GM21786 (cell line): Measurements from ENCODE around the gene CHMP4A.
"Not testable (repeated sequence)": the region's sequence is repeated elsewhere in the genome, so short reads cannot be mapped to it uniquely, and the experiment has no call there.

Source experiments
- ATAC-seq: cut with Tn5 transposase; IDR thresholded peaks from one replicate; pipeline ENCODE4 v1.9.1; 2021; ENCODE audit not compliant: unreplicated experiment

Gene CHMP4A

GRCh38 chr14:24226473-24226872, 13.2 kb upstream of the CHMP4A start:
- ATAC-seq: no peak

DNA sequence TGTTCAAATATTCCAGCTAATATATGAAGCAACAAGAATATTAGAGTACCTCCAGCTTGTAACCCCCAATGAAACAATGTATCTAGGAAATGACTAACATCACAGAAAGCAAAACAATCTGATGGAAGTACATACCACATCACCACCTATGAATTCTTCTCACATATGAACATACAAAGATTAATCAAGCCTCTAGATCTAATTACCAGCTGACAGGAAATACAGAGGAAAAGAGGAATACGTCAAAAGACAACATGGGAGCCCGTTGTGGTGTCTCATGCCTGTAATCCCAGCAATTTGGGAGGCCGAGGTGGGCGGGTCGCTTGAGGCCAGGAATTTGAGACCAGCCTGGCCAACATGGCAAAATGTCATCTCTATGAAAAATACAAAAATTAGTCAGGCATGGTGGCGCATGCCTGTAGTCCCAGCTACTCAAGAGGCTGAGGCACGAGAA, 11.4 kb upstream of the CHMP4A start:
- no peak for ATAC-seq

- ATAC-seq: not testable (repeated sequence)
Measured at GRCh38 chr14:24222987-24223386, 9.7 kb upstream of the CHMP4A start.

GRCh38 chr14:24219521-24219920, 6.2 kb upstream of the CHMP4A start:
- no peak for ATAC-seq

DNA sequence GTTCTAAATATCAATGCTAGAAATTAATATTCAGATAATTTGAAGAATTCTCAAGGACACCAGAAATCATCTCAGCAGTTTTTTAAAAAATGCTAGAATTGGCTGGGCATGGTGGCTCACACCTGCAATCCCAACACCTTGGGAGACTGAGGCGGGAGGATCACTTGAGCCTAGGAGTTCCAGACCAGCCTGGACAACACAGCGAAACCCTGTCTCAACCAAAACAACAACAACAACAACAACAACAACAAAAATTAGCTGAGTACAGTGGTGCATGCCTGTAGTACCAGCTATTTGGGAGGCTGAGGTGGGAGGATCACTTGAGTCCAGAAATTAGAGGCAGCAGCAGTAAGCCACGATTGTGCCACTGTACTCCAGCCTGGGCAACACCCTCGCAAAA, 5.8 kb upstream of the CHMP4A start:
- no peak for ATAC-seq

GRCh38 chr14:24216876-24217275, 3.6 kb upstream of the CHMP4A start:
- ATAC-seq: not testable (repeated sequence)

DNA sequence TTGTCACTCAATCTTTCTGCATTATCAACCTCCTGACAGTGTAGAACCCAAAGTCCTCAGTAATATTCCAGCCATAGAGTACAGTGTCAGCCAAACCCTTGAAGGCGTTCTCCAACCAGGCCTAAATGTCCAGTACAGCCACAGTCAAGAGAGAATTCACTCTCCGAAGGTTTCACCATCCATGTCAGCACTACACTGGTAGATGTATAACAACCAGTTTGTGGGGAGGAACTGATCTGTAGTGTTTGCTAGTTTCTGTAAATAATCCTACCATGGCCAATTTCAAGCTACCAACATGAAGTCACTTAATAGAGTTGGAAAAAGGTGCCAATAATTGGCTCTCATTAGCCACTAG, 3.0 kb upstream of the CHMP4A start:
- ATAC-seq: no peak

- ATAC-seq: peak; percentile 58
Measured at GRCh38 chr14:24215495-24216344, 2.4 kb upstream of the CHMP4A start, which contains the start of gene MDP1. TSS of gene MDP1 (minus strand) at chr14:24216066. CDS start at chr14:24215955, 111 bp downstream.

GRCh38 chr14:24213866-24214662, 776 bp upstream of the CHMP4A start:
- no peak for ATAC-seq

- no peak for ATAC-seq
Measured at GRCh38 chr14:24211311-24211710, 2.0 kb downstream of the CHMP4A start.

DNA sequence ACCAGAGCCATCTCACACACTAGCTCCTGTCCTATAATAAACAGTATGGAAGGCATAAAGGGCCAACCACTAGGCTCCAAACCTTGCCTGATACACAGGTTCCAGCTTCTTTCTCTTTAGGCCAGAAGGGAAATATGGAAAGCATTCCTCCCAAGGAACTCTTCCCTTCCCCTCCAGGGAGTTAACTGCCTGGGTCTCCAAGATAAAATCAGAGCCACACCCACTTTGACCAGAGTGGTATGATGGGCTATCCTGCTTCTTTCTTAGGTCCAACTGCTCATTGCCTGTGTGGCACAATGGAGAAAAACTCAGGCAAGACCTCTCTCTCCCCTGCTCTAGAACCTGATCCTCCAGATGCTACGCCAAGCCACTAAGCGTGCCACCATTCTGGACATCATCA, 5.7 kb downstream of the CHMP4A start:
- no peak for ATAC-seq

DNA sequence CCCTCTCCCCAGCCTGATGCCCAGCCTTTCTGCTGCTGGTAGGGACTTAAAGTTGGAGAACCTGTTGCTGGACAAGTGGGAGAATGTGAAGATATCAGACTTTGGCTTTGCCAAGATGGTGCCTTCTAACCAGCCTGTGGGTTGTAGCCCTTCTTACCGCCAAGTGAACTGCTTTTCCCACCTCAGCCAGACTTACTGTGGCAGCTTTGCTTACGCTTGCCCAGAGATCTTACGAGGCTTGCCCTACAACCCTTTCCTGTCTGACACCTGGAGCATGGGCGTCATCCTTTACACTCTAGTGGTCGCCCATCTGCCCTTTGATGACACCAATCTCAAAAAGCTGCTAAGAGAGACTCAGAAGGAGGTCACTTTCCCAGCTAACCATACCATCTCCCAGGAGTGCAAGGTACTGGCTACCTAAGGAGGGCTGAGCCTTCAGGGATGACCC, 6.2 kb downstream of the CHMP4A start:
- ATAC-seq: no peak

DNA sequence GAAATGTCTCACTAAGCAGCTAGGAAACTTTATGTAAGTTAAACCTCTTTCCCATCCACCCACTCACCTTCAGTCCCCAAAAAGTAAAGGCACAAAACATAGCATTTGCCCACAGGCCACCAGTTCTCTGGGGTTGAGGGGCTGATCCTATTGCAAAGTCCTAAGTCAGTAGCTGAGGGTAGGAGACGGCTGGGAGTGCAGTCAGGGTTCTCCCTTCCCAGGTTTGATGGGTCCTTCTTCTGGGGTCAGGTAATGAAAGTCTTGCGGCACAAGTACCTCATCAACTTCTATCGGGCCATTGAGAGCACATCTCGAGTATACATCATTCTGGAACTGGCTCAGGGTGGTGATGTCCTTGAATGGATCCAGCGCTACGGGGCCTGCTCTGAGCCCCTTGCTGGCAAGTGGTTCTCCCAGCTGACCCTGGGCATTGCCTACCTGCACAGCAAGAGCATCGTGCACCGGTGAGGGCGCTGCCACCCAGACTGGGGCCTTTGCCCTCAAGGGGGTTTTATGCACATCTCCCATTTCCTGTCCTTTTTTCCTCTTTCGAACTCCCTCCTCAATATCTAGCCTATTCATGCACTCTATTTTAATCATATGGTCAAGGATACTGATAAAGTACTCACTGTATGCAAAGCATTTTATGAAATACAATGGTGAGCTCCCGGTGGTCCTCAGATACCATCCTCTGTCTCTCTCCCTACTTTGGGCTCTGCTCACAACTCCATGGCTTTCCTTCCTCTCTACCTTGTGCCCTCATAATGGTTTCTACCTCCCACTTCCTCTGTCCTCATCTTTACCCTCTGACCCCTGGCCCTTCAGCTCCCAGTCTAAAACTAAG, 6.8 kb downstream of the CHMP4A start:
- no peak for ATAC-seq

DNA sequence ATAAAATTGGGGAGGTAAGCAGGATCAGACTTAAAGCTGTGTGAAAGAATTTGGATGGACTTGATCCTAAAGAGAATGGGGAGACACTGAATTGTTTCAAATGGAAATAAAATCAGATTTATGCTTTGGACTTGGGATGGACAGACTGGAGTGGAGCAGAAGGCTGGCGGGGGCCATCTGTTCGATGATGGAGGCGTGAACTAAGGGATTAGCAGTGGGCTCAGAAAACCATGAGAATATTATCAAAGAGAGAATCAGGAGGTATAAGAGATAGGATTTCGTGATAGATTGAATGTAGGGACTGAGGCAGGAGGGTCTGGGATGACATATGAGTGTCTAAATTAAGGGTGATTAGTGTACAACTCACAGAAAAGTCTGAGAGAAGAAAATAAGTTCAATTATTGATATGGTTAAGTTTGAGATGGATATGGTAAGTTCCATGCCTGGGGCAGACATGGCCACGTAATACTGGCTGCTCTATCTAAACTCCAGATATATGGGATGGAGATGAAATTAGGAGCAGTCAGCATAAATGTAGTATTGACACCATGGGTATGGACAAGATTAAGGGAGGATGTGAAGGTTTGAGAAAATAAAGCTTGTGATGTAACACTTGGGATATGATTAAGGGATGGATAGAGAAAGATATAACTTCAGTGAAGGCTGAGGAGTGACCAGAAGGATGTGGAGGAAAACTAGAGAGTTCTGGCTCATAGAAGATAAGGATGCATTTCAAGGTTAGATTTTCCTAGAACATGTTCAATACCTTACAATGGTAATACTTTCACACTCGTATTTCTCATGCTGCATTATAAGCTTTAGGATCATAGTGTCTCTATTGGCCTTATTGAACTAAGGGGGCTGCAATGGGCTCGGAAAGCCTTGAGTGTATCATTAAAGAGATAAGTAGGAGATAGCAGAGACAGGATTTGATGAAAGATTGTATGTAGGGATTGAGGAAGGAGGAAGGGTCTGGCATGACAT, 8.8 kb downstream of the CHMP4A start:
- no peak for ATAC-seq

- not testable (repeated sequence) for ATAC-seq
Measured at GRCh38 chr14:24203249-24203886, 9.9 kb downstream of the CHMP4A start.

GRCh38 chr14:24202538-24202937, 10.8 kb downstream of the CHMP4A start:
- ATAC-seq: not testable (repeated sequence)

DNA sequence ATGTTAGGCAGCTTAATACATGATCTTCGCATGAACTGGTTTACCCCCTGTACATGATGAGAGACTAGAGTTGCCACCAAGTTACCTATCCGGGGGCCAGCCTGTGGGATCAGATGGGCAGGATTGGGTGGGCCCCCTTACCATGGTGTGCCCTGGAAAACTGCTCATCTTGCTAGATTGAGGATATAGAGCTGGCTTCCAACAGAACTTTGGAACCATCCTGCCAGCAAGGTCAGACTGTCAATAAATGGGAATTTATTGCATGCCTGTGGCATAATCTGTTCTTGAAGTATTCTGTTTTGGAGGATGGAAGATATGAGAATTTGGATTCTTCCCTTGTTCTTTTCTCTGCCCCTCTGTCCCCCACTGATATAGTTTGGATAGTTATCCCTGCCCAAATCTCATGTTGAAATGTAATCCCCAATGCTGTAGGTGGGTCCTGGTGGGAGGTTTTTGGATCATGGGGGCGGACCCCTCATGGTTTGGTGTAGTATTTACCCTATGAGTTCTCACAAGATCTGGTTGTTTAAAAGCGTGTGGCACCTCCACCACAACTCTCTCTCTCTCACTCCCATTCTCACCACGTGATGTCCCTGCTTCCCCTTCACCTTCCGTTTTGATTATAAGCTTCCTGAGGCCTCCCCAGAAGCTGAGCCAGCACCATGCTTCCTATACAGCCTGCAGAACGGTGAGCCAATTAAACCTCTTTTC, 14.3 kb downstream of the CHMP4A start:
- ATAC-seq: no peak

GRCh38 chr14:24197056-24197450, 16.2 kb downstream of the CHMP4A start:
- no peak for ATAC-seq
